ENCODE measurements around the gene ACTRT2.

Gene ACTRT2

GRCh38 chr1:3026581-3027391, 5.5 kb downstream of the ACTRT2 start:
- Histone ChIP-seq H3K9me3 (ENCODE audit: insufficient read depth, low read length) (no peaks in the 10 kb centered on the region), H3K27me3 (ENCODE audit: low read length) (no peaks in the 10 kb centered on the region), H3K9me2 (replicated peaks; ENCODE audit: insufficient read depth, low read length) (no peaks in the 10 kb centered on the region), H2AFZ (ENCODE audit: low read depth, low read length, severe bottlenecking) (no peak overlapping the region), H3K36me3 (ENCODE audit: low read length) (no peaks in the 10 kb centered on the region), H3K9ac (ENCODE audit: low read length) (no peak overlapping the region), H3K79me2 (ENCODE audit: insufficient read depth, low read length) (no peaks in the 10 kb centered on the region), H3K4me2 (ENCODE audit: low read depth, low read length, poor library complexity, severe bottlenecking) (no peak overlapping the region), H3K4me3 (ENCODE audit: insufficient read depth, low read length, poor library complexity, severe bottlenecking) (no peak overlapping the region), H4K20me1 (ENCODE audit: low read depth, low read length) (no peaks in the 10 kb centered on the region), H3F3A (ENCODE audit: insufficient read depth) (no peaks in the 10 kb centered on the region), H3K27ac (ENCODE audit: low read depth, low read length) (no peak overlapping the region)
- TF ChIP-seq CTCF (IDR thresholded peaks at IDR 0.05; ENCODE audit: insufficient read depth, low read length, poor library complexity, severe bottlenecking) (no peak), EZH2phosphoT487 (conservative IDR thresholded peaks at IDR 0.05; ENCODE audit: low read length) (no peak)

DNA sequence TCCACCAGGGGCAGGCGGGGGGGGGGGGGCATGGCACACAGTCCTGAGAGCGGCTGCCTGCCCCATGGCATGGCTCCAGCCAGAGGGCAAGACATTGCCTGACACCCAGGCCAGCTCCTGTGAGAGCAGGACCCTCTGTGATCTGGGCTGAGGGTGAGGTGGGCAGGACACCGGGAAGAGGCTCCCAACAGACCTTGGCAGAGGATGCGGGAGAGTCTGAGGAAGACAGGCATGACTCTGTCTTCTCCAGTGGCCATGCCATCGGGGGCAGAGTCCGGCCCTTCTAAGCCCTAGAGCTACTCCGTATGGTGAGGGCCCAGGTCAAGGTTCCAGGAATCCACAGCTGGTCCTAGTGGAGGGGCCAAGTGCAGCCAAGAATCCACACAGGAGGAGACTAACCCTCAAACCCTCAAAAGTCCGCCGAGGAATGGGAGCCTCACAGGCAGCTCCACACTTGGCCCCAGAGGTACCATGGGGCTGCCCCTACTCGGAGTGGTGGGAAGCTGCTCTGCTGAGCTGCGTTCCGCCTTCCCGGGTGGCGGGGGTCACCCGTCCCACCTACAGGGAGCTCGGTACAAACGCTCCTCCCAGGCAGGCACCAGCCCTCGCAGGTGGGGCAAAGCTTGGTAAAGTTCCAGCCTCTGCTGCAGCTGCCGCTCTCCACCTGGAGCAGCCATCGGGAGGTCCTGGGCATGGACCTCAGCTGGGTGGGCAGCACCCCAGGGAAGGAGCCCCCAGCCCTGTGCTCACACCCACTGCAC, 6.5 kb downstream of the ACTRT2 start:
- Histone ChIP-seq H3K9me3 (ENCODE audit: insufficient read depth, low read length) (no peaks in the 10 kb centered on the region), H3K79me2 (ENCODE audit: insufficient read depth, low read length) (no peaks in the 10 kb centered on the region), H2AFZ (ENCODE audit: low read depth, low read length, severe bottlenecking) (no peak overlapping the region), H3K27ac (ENCODE audit: low read depth, low read length) (no peak overlapping the region), H3K4me3 (ENCODE audit: insufficient read depth, low read length, poor library complexity, severe bottlenecking) (no peak overlapping the region), H3F3A (ENCODE audit: insufficient read depth) (no peaks in the 10 kb centered on the region), H3K9me2 (replicated peaks; ENCODE audit: insufficient read depth, low read length) (no peaks in the 10 kb centered on the region), H3K27me3 (ENCODE audit: low read length) (no peaks in the 10 kb centered on the region), H3K9ac (ENCODE audit: low read length) (no peak overlapping the region), H3K36me3 (ENCODE audit: low read length) (no peaks in the 10 kb centered on the region), H4K20me1 (ENCODE audit: low read depth, low read length) (no peaks in the 10 kb centered on the region), H3K4me2 (ENCODE audit: low read depth, low read length, poor library complexity, severe bottlenecking) (no peak overlapping the region)
- TF ChIP-seq CTCF (IDR thresholded peaks at IDR 0.05; ENCODE audit: insufficient read depth, low read length, poor library complexity, severe bottlenecking): no peak
- no peak for TF ChIP-seq EZH2phosphoT487 (conservative IDR thresholded peaks at IDR 0.05; ENCODE audit: low read length)

GRCh38 chr1:3028531-3029282, 7.4 kb downstream of the ACTRT2 start:
- Histone ChIP-seq H3F3A (ENCODE audit: insufficient read depth) (no peaks in the 10 kb centered on the region), H3K9me2 (replicated peaks; ENCODE audit: insufficient read depth, low read length) (no peaks in the 10 kb centered on the region), H3K27ac (ENCODE audit: low read depth, low read length) (no peak overlapping the region), H3K27me3 (ENCODE audit: low read length) (no peaks in the 10 kb centered on the region), H3K79me2 (ENCODE audit: insufficient read depth, low read length) (no peaks in the 10 kb centered on the region), H3K9ac (ENCODE audit: low read length) (no peak overlapping the region), H3K36me3 (ENCODE audit: low read length) (no peaks in the 10 kb centered on the region), H3K4me3 (ENCODE audit: insufficient read depth, low read length, poor library complexity, severe bottlenecking) (no peak overlapping the region), H2AFZ (ENCODE audit: low read depth, low read length, severe bottlenecking) (no peak overlapping the region), H4K20me1 (ENCODE audit: low read depth, low read length) (no peaks in the 10 kb centered on the region), H3K4me2 (ENCODE audit: low read depth, low read length, poor library complexity, severe bottlenecking) (no peak overlapping the region), H3K9me3 (ENCODE audit: insufficient read depth, low read length) (no peaks in the 10 kb centered on the region)
- TF ChIP-seq CTCF (IDR thresholded peaks at IDR 0.05; ENCODE audit: insufficient read depth, low read length, poor library complexity, severe bottlenecking): no peak
- TF ChIP-seq EZH2phosphoT487 (conservative IDR thresholded peaks at IDR 0.05; ENCODE audit: low read length): no peak
